GM21723 (cell line): ENCODE measurements around the gene KLF11.

ENCODE experiments used
- ATAC-seq: cut with Tn5 transposase; IDR thresholded peaks from one replicate; pipeline ENCODE4 v1.9.1; 2021; ENCODE audit warnings: mild to moderate bottlenecking, moderate library complexity; ENCODE audit not compliant: unreplicated experiment

KLF11 gene

DNA sequence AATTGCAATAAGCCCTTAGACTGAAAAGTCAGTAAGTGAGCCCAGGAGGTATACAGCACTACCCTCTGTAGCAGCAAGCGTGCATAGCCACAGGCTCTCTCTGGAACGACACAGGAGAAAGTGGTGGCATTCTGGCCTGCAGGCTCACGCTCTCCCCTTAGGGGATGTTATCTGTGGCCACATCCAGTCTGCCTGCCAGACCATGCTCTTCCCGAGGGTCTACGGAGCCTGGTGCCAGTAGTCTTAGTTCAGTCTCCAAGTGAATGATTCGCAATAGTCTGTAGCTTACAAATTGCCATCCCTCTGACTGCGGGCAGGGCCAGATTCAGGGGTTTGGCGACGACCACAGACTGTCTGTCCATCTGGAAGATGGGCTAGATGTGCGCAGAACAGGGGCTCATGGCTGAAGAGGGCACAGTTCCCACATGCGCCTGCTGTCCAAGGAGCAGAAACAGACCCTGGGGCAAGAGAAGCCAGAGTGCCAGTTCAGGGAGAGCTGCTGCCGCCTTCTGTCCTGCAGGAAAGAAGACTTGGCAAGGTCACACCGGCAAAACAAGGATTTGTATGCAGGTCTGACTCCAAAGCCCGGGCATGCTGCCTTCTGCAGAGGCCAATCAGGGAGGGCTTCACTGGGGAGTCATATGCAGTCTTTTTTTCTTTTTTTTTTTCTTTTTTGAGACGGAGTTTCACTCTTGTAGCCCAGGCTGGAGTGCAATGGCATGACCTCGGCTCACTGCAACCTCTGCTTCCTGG is 3.5 kb upstream of the KLF11 start:
- ATAC-seq, result no peak

DNA sequence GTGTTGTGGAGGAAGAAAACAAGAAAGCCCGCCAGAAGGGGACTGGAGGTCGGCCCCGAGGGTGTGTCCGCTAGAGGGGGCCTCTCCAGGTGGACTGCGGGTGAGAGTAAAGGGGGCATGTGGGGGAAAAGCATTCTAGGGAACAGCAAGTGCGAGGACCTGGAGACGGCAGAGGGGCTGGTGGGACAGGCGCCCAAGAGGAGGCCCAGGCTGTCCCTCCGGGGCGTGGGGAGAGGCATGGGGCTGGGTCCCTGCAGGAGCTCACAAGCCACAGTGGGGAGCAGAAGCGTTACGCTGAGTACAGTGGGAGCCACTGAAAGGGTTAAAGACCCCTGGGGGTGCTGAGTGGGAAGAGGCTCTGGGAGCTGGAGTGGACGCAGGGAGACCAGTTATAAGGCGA is 1.6 kb upstream of the KLF11 start:
- no peak for ATAC-seq

GRCh38 chr2:10042301-10043161 is 819 bp upstream of the KLF11 start:
- ATAC-seq, result no peak

- peak; percentile 52 for ATAC-seq
These were observed 704 bp downstream of the KLF11 start for GRCh38 chr2:10043906-10044601.

DNA sequence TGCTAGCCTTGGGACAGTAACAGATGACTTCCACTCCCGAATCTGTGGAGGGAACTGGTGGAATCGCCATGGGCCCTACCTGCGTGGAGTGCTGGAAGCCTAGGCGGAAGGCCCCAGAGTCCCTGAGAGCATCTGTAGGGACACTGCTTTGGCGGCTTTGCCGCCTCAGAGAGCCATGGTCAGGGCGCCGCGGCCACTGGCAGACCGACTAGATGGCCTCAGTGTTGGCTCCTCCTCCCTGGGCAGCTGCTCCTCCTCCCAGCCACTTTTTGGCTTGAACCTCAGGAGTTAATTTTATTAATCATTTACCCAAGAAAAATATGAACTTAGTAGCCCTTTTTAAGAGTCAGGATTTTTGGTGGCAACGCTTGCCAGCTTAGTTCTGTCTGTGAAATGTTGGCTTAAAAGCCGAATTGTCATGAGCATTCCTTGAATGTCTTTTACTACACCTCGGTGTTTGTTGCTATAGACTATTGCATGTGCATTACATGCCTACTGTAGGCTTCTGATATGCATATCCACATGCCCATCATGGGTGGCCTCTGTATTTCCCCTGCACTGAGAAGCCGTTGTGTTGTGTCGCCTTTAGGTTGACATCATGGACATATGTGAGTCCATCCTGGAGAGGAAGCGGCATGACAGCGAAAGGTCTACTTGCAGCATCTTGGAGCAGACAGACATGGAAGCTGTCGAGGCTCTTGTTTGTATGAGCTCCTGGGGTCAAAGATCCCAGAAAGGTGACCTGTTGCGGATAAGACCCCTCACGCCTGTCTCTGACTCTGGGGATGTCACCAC is 2.4 kb downstream of the KLF11 start:
- ATAC-seq, result no peak

GRCh38 chr2:10046931-10047330 is 3.6 kb downstream of the KLF11 start:
- ATAC-seq, result no peak

DNA sequence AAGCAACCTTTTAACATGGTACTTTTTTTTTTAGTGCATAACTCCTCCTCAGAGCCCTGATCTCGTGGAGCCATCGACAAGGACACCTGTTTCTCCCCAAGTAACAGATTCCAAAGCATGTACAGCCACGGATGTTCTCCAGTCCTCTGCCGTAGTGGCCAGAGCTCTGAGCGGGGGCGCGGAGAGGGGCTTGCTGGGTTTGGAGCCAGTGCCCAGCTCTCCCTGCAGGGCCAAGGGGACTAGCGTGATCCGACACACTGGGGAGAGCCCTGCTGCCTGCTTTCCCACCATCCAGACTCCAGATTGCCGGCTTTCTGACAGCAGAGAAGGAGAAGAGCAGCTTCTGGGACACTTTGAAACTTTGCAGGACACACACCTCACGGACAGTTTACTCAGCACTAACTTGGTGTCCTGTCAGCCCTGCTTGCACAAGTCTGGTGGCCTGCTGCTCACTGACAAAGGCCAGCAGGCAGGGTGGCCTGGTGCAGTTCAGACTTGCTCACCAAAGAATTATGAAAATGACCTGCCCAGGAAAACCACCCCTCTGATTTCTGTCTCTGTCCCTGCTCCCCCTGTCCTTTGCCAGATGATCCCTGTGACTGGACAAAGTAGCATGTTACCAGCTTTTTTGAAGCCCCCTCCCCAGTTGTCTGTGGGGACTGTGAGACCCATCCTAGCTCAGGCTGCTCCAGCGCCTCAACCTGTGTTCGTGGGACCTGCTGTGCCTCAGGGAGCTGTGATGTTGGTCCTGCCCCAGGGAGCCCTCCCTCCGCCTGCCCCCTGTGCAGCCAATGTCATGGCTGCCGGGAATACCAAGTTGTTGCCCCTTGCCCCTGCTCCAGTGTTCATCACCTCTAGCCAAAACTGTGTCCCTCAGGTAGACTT is 4.5 kb downstream of the KLF11 start:
- ATAC-seq, result no peak

DNA sequence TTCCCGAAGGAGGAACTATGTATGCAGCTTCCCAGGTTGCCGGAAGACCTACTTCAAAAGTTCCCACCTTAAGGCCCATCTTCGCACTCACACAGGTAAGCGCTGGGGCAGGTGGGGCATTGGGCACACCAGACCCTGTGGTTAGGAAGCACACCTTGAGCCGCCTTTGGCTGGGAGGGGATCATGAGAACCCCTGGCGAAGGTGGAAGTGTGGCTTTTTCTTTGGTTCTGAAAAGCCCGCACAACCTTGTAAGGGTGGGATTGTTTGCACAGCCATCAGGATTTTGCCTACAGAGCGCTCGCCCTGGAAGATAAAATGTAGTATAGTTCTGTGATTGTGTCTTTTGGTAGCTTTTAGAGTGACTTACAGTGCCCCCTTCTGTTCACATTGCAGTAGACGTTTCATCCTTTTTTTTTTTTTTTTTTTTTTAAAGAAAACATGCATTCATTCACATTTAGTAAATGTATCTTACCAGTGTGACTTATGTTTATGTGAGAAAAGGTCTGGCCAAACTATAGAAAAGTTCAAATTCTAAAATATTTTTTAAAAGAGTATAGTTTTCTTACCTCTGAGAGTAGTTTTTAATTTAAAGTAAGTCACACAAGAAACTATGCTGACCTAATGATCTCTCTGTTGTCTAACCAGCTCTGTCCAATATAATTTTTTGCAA is 5.3 kb downstream of the KLF11 start:
- ATAC-seq, result no peak

DNA sequence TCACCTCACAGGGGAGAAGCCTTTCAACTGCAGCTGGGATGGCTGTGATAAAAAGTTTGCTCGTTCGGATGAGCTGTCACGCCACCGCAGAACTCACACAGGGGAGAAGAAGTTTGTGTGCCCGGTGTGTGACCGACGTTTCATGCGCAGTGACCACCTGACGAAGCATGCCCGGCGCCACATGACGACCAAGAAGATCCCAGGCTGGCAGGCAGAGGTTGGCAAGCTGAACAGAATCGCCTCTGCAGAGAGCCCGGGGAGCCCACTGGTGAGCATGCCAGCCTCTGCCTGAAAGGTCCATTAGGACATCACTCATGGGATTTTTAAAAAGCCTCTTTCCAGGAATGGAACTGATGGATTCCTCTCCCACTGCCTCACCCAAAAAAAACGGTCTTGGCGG is 8.9 kb downstream of the KLF11 start:
- no peak for ATAC-seq

DNA sequence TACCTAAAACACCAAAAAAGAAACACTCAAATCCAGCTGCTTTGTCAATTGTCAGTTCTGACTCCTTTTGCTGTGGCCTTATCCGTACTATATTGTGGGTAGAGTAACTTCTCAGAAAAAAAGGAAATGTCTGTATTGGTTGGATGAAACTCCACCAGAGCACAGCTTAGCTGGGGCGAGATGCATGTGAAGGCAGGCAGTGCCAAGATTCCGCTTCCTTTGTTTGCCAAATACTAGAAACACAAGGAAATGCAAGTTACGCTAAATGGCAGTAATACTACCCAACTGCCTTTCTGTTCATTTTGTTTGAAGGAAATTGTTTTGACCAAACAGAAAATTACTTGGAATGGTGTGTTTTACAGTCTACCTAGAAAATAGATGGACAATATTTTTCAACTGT is 10.0 kb downstream of the KLF11 start:
- no peak for ATAC-seq

- no peak for ATAC-seq
These were observed 11.1 kb downstream of the KLF11 start for GRCh38 chr2:10054424-10054823.

DNA sequence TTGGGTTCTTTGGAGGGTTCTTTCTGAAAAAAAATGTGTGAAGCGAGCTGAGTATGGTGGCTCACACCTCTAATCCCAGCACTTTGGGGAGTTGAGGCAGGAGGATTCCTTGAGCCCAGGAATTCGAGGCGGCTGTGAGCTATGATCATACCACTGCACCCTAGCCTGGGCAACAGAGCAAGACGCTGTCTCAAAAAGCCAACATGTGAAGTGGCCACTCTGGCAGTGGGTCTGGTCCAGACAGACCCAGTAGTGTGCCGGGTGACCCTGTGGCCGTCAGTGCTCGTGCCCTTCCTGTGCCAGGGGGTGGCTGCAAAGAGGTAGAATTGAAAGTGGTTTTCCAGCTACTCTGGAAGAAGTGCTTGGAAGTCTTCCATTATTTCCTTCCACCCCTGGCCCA is 11.6 kb downstream of the KLF11 start:
- no peak for ATAC-seq

DNA sequence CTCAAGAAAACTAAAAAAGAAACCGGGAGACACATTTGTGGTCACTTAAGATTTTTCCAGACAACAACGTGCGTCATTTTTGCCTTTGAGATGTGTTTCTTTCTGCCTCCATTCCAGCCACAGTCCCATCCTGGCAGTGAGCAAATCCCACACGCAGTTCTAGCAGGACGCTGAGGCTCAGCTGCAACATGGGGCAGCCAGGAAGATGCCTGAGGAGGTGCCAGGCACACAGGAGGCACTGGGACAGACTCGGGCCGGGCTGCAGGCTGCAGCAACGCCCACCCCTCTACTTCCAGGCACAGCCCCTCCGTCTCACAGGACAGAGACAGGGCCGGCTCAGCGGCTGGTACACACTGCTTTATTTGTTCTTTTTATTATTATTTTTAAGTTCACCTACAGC is 13.1 kb downstream of the KLF11 start:
- ATAC-seq, result no peak

GRCh38 chr2:10057231-10058107 is 14.1 kb downstream of the KLF11 start:
- ATAC-seq, result no peak

- ATAC-seq, result no peak
These were observed 15.1 kb downstream of the KLF11 start for GRCh38 chr2:10058251-10059015.

GRCh38 chr2:10059016-10059351 is 15.6 kb downstream of the KLF11 start:
- ATAC-seq, result no peak

DNA sequence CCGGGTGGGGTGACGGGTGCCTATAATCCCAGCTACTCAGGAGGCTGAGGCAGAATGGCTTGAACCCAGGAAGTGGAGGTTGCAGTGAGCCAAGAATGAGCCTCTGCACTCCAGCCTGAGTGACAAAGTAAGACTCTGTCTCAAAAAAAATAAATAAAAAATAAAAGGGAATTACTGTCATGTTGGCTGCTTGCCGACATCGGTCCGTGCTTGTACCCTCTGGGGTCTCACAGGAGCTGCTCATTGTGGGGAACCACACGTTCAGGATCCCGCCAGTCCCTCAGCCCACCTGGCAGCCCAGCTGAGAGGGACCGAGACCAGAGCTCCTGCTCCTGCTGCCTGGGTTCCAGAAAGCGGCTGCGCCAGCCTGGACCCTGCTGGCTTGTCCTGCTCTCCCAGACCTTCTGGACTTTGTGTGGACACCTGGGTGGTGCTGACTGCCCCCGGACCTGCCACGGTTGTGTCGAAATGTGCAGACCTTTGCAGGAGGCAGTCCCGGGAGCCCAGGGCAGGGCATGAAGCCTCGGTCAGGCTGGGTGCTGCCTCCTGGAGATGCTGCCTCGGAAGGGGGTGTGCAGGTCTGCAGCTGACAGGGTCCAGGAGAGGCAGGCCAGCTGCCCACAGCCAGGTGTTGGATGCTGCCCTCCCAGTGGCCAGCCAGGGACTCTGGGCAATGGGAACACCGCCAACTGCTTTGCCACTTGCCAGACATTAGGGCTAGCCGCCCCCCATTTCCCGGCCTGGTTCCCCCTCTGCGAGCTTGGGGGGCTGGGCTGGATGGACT is 16.4 kb downstream of the KLF11 start:
- ATAC-seq, result no peak
